Head of caudate nucleus (tissue), 42 donors: ENCODE measurements around the gene PIK3CD.

Experiments
- DNase-seq, 42 donors: peaks; one replicate each; pipeline versions ENCODE4 v3.0.0 to v3.0.0-alpha.2; 2020 to 2021; ENCODE audit warnings: mixed read lengths in 7 of 42
- intact Hi-C: fragments of 100-400 bp; cut with DNase I; formaldehyde crosslinking; loops from one replicate; pipeline ENCODE4 v1.15.0; 2022

The PIK3CD gene

DNA sequence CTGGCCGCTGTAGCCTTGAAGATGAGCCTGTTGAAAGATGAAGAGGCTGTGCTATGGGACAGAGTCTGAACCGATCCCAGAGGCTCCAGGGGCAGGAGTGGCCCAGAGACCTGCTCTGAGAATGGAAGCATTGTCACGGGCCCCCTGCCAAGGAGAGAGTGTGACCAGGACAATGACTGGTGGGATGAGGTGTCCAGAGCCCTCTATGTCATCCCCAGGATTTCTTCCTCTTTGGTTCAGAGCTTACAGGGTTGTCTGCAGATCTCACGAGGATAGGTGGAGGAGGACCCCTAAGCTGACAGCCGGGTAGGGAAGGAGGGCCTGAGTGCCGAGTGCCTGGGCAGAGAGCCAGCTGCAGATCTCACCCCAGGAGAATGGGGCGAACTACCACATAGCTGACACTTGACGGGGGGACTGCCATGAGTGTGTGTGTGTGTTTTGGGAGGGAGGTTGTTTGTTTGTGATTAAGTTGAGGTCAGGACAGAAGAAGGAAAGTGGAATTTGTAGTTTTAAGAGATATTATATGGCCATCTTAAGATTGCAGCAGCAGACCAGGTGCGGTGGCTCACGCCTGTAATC lies 25.4 kb downstream of the PIK3CD start:
- intact Hi-C loops: no loop called here

DNA sequence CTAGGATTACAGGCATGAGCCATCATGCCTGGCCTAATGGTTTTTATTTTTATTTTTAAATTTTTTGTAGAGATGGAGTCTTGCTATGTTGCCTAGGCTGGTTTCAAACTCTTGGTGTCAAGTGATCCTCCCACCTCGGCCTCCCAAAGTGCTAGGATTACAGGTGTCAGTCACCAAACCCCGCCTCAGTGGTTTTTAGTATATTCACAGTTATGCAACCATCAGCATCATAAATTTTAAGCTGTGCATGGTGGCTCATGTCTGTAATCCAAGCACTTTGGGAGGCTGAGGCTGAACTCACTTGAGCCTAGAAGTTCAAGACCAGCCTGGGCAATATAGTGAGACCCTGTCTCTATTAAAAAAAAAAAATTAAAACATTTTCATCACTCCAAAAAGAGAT lies 28.6 kb downstream of the PIK3CD start:
- intact Hi-C loops: no loop called here
- DNase-seq: no peak

More for the DNA sequence above, 25.4 kb downstream of the PIK3CD start:
- no peak for DNase-seq

DNA sequence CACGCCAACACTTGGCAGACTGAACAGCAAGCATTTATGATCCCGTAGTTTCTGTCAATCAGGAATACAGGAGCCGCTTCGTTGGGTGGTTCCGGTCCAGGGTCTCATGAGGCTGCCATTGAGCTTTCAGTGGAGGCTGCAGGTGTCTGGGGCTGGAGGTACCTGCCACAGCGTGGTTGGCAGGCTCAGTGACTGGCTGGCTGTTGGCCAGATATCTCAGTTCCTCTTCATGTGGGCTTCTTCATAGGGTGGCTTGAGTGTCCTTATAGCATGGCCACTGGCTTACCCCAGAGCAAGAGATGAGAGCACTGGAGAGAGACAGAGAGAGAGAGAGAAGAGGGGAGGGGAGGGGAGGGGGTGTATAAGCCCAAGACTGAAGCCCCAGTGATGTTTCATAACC lies 29.3 kb downstream of the PIK3CD start:
- DNase-seq: no peak
- intact Hi-C loops: no loop called here

DNA sequence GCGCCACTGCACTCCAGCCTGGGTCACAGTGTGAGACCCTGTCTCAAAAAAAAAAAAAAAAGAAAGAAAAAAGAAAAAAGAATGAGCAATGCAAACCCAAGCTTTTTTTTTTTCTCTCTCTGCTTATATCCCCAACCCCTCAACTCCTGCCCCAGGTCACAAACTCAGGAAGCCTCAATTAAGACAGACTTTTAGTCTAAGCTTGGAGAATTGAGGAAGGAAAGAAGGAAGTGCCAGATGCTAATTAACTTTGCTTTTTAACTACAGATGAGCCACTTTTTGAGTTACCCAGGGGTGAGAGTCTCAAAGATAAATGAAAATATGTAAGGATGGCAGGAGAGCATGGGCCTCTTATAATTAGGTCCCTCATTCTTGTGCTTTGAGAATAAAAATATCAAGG lies 33.3 kb downstream of the PIK3CD start:
- intact Hi-C loops: no loop called here

DNA sequence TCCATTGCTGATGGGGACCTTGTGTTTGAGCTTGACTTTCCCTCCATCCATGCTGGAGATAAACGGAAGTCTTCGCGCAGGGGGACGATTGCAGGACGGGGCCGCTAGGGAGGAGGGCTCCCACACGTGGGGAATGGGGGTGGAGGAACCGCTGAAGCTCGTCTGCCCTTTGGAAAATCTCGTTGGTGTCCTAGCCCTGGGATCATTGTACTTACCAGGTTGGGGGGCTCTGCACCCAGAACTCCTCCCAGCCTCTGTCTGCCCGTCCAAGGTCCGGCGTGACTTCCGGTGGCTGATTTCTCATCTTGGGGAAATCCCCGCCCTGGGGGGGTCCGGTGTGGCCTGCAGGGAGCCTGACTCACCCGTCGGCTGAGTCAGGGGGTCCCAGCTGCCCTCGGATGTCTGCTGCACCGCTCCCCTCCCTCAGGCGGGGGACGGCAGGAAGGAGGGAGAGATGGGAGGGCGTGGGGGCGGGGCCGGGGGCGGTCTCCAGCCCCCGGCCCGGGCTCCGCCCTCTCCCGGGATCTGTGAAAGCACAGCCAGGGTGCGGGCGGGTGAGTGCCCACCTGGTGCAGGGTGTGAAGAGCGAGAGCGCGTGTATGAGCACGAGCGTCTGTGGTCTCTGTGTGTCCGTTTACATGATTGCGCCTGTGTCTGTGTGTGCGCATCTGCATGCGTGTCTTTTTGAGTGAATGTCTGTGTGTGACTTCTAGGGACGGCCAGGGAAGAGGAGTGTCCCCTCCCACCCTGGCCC lies 35.8 kb downstream of the PIK3CD start:
- DNase-seq: peak in 12 of 42 donors; percentile 11 to 44 (median 18)
- intact Hi-C loops: no loop called here

More for the DNA sequence above, 33.3 kb downstream of the PIK3CD start:
- no peak for DNase-seq

DNA sequence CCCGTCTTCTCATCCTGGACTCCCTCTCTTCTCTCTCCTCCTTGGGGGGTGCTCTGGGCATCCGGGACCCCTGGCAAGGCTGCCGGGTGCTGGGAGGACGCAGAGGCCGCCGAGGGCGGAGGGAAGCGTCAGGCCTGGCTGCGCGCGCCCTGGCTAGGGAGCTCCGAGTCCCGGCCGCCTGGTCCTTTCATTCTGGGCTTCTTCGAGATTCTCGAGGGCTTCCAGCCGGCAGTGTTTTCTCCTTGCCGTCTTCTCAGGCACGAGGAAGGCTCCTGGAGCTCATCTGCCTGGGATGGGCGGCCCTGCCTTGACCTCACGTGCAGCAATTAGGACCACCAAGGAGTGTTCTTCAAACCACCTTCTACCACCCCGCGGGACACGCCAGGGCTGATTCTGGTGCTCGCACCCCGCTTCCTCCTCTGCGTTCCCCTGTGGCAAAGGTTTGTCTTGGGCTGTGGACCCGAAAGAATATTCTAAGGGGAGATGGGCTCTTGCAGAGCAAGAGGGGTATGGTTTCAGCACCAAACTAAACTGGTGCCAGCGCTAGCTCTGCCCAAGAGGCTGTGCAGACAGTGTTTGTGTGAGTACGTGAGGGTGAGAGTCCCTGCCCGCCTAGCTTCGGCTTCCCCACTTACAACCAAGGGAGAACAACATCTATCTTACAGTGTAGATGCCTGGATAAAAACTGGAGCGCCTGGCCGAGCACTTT lies 36.5 kb downstream of the PIK3CD start:
- intact Hi-C loops: no loop called here
- peak in 1 of 42 donors; percentile 8 for DNase-seq

DNA sequence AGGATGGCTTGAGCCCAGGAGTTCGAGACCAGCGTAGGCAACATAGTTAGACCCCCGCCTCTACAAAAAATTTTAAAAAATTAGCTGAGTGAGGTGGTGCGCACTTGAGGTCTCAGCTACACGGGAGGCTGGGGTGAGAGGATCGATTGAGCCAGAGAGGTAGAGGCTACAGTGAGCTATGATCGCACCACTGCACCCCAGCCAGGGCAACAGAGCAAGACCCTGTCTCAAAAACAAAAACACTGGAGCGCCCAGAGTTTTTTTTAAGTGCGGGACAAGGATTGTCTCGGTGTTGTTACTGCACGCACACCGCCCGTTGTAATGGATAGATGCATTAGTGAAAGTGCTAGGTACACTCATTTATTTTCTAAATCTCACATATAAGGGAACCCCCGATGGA lies 37.1 kb downstream of the PIK3CD start:
- DNase-seq: no peak
- intact Hi-C loops: no loop called here

DNA sequence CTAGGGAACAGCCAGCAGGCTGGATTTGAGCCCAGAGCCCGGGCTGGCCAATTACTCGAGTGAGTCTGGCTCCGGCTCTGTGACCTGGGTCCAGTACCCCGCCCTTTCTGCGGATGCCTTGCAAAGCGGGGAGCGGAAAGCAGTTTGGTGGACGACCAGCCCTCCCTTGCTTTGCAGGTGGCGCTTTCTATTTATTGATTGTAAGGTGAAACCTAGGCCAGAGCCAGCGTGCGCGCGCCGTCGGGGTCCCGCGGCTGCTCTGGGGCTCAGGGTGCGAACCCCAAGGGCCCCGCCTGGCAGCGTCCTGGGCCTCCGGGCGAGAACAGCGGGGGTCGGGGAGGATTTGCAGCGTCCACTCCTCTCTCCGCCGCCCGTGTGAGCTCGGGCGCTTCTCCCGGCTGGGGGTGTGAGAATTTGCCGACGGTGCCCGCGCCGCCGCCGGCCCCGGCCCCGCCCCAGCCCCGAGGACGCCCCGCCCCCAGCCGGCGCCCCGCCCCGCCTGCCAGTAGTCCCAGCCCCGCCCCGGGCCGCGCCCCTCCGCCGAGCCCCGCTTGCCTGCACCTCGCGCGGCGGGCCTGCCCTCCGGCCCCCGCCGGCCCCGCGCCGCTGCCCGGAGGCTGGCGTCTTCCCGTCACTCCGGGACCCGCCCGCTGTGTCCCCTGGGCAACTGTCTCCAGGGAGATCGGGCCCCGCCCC lies 37.6 kb downstream of the PIK3CD start:
- DNase-seq: peak; percentile 17 to 86 (median 72)
- intact Hi-C loops: no loop called here

DNA sequence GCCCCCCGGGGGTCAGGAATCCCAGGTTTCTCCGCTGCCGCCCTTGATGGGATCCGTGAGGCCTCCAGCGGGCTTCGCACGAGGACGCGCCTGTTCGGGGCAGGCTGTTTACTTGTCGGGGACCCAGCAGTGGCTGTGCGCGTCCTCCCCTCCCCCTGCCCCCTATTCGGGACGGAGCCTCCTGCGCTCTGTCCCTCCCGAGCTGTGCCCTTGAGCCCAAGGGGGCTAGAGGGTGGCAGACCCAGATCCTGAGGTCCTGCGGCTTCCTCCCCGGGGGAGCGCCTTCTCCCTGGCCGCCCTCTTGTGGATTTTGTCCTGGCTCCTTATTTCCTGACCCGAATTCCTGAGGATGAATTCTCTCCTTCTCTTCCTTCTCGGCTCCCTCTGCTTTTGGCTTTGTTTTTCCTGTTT lies 38.4 kb downstream of the PIK3CD start:
- intact Hi-C loops: no loop called here
- DNase-seq: peak in 9 of 42 donors; percentile 8 to 33 (median 13)

DNA sequence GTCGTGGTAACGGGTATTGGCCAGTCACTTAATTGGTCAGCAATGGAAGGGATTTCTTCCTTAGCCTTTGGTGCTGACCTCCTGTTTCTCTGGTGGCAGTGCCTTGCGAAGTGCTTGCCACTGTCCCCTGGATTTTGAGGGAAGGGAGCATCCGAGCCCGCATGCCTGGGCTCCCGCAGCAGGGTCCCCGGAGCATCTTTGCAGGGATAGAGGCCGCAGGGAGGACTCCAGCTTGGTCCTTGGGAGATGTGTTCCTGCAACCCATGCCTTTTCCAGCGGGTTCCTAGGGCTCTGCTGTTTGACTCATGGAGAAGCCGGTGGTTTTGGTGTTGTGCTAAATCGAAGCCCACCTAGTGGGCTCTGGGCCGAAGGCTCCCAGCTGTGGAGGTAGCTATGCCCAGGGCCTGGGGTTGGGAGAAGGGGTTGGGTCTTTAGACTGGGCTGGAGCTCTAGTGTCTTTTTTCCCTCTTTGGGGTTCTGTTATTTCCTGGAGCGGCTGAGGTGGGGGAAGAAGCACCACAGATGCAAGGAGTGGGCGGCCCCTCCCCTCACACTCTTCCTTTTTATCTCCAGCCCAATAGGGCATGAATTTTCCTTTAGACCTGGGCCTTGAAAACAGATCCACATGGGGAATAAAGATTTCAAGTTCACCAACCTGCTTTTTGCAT lies 39.0 kb downstream of the PIK3CD start:
- intact Hi-C loops: no loop called here
- DNase-seq: no peak

DNA sequence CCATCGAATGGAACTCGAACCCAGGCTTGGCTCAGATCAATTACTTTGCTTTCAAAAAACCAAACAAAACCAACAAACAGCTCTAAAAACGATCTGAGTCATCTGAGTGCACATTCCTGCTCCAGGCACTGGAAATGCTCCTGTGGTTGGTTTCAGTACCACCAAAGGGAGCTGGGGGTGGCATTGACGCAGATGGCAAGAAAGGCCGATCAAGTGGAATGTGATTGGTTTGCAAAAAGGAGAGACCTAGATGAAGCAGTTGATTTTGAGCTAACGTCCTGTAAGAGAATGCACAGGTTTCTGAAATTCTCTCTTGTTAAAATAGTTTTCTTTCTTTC lies 39.5 kb downstream of the PIK3CD start:
- no peak for DNase-seq
- intact Hi-C loops: no loop called here

DNA sequence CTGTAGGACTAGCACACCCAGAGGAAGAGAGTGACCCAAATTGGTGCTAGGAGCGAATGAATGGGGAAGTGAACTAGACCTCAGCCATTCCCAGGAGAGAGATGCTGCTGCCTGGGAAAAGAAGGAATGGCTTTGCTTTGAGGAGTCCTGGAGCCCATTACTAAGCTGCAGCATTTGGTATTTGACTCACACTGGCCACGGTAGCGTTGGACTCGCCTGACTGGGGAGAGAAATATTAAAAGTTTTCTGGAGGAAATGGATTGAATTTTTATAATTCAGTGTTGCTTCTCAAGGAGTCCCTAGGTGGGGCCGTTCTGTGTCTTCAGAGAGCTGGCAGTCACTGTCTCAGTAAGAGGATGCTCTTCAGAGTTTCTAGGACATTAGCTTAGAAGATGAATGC lies 40.2 kb downstream of the PIK3CD start:
- intact Hi-C loops: no loop called here
- DNase-seq: peak in 1 of 42 donors; percentile 17

DNA sequence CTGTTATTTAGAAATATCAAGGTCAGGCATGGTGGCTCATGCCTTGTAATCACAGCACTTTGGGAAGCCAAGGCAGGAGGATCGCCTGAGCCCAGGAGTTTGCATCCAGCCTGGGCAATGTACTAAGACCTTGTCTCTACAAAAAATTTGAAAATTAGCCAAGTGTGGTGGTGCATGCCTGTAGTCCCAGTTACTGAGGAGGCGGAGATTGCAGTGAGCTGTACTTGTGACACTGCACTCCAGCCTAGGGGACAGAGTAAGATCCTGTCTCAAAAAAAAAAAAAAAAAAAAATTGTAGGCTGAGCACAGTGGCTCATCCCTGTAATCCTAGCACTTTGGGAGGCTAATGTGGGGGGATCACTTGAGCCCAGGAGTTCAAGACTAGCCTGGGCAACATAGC lies 45.3 kb downstream of the PIK3CD start:
- intact Hi-C loops: no loop called here
- no peak for DNase-seq

DNA sequence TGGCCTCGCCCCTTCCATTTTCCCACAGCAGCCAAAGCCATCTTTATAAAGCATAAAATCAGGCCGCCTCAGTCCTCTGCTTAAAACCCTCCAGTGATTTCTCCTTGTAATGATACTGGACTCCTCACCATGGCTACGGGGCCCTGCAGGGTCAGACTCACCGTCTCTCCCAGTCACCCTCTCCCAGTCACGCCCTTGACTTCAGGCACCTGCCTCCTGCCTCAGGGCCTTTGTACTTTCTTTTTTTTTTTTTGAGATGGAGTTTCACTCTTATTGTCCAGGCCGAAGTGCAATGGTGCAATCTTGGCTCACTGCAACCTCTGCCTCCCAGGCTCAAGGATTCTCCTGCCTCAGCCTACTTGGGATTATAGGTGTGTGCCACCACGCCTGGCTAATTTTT lies 47.8 kb downstream of the PIK3CD start:
- intact Hi-C loops: no loop called here
- DNase-seq: no peak

DNA sequence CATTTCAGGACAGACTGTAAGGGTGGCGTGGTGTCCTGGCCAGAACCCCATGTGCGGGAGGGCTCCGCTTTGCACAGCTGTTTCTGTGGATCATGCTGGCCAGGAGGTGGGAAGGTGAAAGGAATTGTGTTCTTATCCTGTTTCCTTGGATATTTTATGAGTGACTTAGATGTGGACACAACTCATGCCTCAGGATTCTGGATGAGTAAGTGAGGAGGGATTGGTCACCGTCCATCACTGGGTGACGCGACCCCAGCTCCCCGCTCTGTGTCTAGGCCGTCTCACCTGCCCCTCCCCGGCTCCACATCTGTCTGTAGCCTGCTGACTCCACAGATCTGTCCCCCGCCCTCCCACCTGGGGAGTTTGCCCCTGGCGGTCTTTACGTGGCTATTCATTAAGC lies 48.8 kb downstream of the PIK3CD start:
- intact Hi-C loops: no loop called here
- no peak for DNase-seq

DNA sequence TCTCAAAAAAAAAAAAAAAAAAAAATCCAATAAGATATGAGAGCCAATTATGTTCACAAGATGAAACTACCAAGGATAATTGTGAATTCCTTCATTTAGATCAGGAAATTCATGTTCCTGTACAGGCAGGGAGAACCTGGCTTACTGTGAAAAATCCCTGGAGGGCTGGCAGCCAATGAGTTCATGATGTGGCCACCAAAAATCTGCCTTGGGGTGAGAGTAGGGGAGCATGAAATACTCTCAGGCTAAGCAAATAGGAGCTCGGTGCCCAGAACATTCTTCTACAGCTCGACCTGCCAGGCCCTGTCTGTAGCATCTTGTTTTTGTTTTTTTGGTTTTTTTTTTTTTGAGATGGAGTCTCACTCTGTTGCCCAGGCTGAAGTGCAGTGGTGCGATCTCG lies 50.1 kb downstream of the PIK3CD start:
- intact Hi-C loops: no loop called here
- DNase-seq: no peak

DNA sequence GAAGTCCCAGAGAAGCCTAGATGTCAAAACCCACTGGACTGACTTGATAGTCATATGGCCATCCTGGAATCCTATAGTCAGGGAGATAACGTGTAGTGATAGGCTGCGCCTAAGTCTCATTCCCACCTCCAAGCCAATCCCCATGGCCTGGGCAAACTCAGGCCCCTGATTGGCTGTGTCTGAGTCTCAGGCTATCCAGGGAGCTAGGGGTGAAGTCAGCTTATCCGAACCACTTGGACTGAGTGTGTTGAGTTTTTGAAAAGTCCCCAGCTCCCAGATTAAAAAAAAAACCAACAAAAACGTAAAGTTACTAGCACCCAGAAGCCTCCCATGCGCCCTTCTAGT lies 51.6 kb downstream of the PIK3CD start:
- intact Hi-C loops: no loop called here
- no peak for DNase-seq

DNA sequence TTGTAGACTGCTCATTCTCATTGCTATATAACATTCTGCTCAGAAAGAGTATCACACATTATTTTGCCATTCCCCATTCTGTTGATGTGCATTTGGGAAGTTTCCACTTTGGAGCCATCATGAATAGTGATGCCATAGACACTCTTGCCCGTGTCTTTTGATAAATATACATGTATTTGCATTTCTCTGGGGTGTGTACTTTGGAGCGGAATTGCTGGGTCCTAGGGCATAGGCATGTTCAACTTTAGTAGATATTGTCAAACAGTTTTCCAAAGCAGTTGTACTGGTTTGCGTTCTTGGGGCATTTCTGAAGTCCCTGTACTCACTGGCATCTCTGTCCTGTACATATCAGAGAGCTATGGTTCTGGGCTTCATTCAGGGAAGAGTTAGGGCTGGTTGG lies 52.1 kb downstream of the PIK3CD start:
- intact Hi-C loops: no loop called here

DNA sequence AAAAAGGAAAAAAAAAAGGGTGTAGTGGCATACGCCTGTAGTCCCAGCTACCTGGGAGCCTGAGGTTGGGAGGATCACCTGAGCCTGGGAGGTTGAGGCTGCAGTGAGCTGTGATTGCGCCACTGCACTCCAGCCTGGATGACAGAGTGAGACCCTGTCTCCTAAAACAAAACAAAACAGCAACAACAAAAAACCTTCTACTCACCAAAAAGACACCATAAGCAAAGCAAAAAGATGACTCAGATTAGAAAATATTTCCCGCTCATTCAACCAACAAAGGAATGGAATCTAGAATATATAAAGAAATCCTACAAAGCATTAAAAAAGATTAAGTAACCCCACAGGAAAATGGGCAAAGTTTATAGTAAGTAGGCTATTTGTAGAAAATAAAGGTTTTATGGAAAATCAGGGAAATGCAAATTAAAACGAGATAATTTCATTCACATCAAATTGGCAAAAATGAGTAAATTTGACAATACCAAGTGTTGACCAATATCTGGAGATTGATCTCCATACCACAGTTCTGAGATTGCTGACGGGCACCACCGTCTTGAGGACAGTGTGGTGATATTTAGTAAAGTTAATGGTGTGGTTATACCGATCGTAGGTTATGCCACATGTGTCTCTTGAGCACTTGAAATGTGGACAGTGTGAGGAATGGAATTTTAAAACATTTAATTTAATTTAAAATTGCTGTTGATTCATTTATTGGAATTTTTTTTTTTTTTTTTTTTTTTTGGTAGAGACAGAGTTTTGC lies 54.0 kb downstream of the PIK3CD start:
- DNase-seq: no peak
- intact Hi-C loops: no loop called here

More for the DNA sequence above, 52.1 kb downstream of the PIK3CD start:
- DNase-seq: no peak
